Testis (tissue), 2 donors: ENCODE measurements around the gene EXOC2.

Experiments
- CTCF ChIP-seq, 3 experiments: fragments of 450-650 bp in 2 of 3; fragments of 200-600 bp in 1 of 3; sonication (generic) in 1 of 3; IDR thresholded peaks; one replicate each; pipeline ENCODE4 v1.5.1; 2016 to 2019; ENCODE audit warnings: antibody characterized with exemption in 3 of 3, mild to moderate bottlenecking in 2 of 3, moderate library complexity in 1 of 3
- POLR2A ChIP-seq: fragments of 450-650 bp; IDR thresholded peaks from one replicate; pipeline ENCODE4 v1.6.1; 2017; ENCODE audit warnings: antibody characterized with exemption, mild to moderate bottlenecking, moderate library complexity

GRCh38 chr6:642805-643204, 50.1 kb downstream of the EXOC2 start:
- TF ChIP-seq CTCF (IDR thresholded peaks at IDR 0.05) = no peak
- TF ChIP-seq POLR2A = no peak
